H1 (cell line): ENCODE results near the gene INPPL1. TPM values are rescaled to one million over a fixed set of nuclear protein-coding genes. Genes with fewer than 3 reads are reported as not detected.

Experiments used
- CTCF ChIA-PET: fragments of 300-600 bp; sonication (Branson Sonifier 250); formaldehyde crosslinking; loops from one replicate; lab custom pipeline; 2021; ENCODE audit not compliant: partially characterized antibody; lab: Charles Lee
- POLR2A ChIA-PET: fragments of 300-600 bp; sonication (Branson Sonifier 250); formaldehyde crosslinking; loops from one replicate; lab custom pipeline; 2021; ENCODE audit warnings: inconsistent platforms; ENCODE audit not compliant: partially characterized antibody; lab: Charles Lee
- DNase-seq, 2 experiments: peaks; one replicate each; pipeline versions ENCODE4 v3.0.0 to v3.0.0-alpha.2; 2010 to 2022; ENCODE audit warnings: low spot score in 2 of 2, low read depth in 1 of 2, mixed read lengths in 1 of 2
- FAIRE-seq: peaks from 2 replicates; lab custom pipeline; 2011; peaks lifted over from hg19 to GRCh38; lab: Jason Lieb, UNC
- H2AFZ ChIP-seq: 2 replicates; pipeline ENCODE4 v1.8.1; 2012; ENCODE audit warnings: low read length, inconsistent platforms
- H2AK5ac ChIP-seq: 2 replicates; pipeline ENCODE4 v1.6.1; 2013; ENCODE audit warnings: low read depth, low read length
- H2BK120ac ChIP-seq: replicated peaks from 2 replicates; pipeline ENCODE3; 2013; ENCODE audit warnings: low read depth, low read length, inconsistent platforms
- H2BK12ac ChIP-seq: 2 replicates; pipeline ENCODE4 v1.6.1; 2013; ENCODE audit warnings: low read depth, low read length
- H2BK15ac ChIP-seq: 2 replicates; pipeline ENCODE4 v1.6.1; 2013; ENCODE audit warnings: low read length
- H2BK20ac ChIP-seq: 2 replicates; pipeline ENCODE4 v1.6.1; 2013; ENCODE audit warnings: low read length
- H2BK5ac ChIP-seq: 2 replicates; pipeline ENCODE4 v1.6.1; 2013; ENCODE audit warnings: low read depth, low read length
- H3K14ac ChIP-seq: 2 replicates; pipeline ENCODE4 v1.6.1; 2013; ENCODE audit warnings: inconsistent platforms; ENCODE audit not compliant: insufficient read length
- H3K18ac ChIP-seq: 2 replicates; pipeline ENCODE4 v1.6.1; 2013; ENCODE audit warnings: low read length; ENCODE audit errors: extremely low read depth
- H3K23ac ChIP-seq: 2 replicates; pipeline ENCODE4 v1.6.1; 2013; ENCODE audit warnings: inconsistent platforms; ENCODE audit not compliant: insufficient read length
- H3K23me2 ChIP-seq: 2 replicates; pipeline ENCODE4 v1.6.1; 2013; ENCODE audit warnings: low read depth, low read length
- H3K27ac ChIP-seq: 2 replicates; pipeline ENCODE4 v1.6.1; 2011; ENCODE audit warnings: low read depth, low read length, inconsistent platforms
- H3K27me3 ChIP-seq, 4 experiments: replicated peaks in 1 of 4; 1 replicate in 1 of 4; 2 replicates in 3 of 4; pipeline versions ENCODE4 v1.6.1 to v1.8.1; 2011 to 2013; ENCODE audit warnings: low read length in 3 of 4, mild to moderate bottlenecking in 3 of 4, inconsistent platforms in 2 of 4, mixed read lengths in 2 of 4, moderate library complexity in 1 of 4; ENCODE audit not compliant: control insufficient read depth in 3 of 4, insufficient read depth in 3 of 4; ENCODE audit errors: extremely low read depth in 1 of 4
- H3K36me3 ChIP-seq, 4 experiments: 2 replicates each; pipeline versions ENCODE4 v1.6.1 to v1.8.1; 2011 to 2013; ENCODE audit warnings: mild to moderate bottlenecking in 4 of 4, low read length in 3 of 4, moderate library complexity in 2 of 4, control low read depth in 1 of 4, inconsistent platforms in 1 of 4; ENCODE audit not compliant: insufficient read depth in 4 of 4, control insufficient read depth in 2 of 4
- H3K4ac ChIP-seq: replicated peaks from 2 replicates; pipeline ENCODE3; 2013; ENCODE audit warnings: low read length, low read depth, mixed read lengths, inconsistent platforms; ENCODE audit not compliant: insufficient read length
- H3K4me1 ChIP-seq, 4 experiments: replicated peaks in 1 of 4; 1 replicate in 1 of 4; 2 replicates in 3 of 4; pipeline versions ENCODE4 v1.6.1 to v1.8.1; 2011 to 2013; ENCODE audit warnings: low read length in 3 of 4, inconsistent platforms in 2 of 4, mixed read lengths in 1 of 4; ENCODE audit not compliant: insufficient read depth in 4 of 4, control insufficient read depth in 3 of 4
- H3K4me2 ChIP-seq, 2 experiments: 2 replicates each; pipeline versions ENCODE4 v1.6.1 to v1.8.1; 2011 to 2013; ENCODE audit warnings: low read depth in 2 of 2, low read length in 2 of 2, control low read depth in 1 of 2, inconsistent platforms in 1 of 2, mild to moderate bottlenecking in 1 of 2; ENCODE audit not compliant: insufficient read depth in 1 of 2
- H3K4me3 ChIP-seq, 4 experiments: fragments of 200-600, 300-600 bp in 1 of 4; sonication (generic), shearing (Covaris generic), sonication (Bioruptor Twin) in 1 of 4; 2 replicates each; pipeline versions ENCODE4 v1.5.1 to v1.8.1; 2011 to 2016; ENCODE audit warnings: low read length in 4 of 4, low read depth in 3 of 4, control low read depth in 2 of 4, inconsistent platforms in 2 of 4, mild to moderate bottlenecking in 2 of 4, mixed read lengths in 1 of 4, moderate library complexity in 1 of 4; ENCODE audit not compliant: insufficient read depth in 2 of 4; ENCODE audit errors: extremely low read depth in 1 of 4
- H3K56ac ChIP-seq: replicated peaks from 2 replicates; pipeline ENCODE3; 2013; ENCODE audit warnings: low read depth, mild to moderate bottlenecking, mixed read lengths, low read length, inconsistent platforms; ENCODE audit not compliant: insufficient read length
- H3K79me1 ChIP-seq: 2 replicates; pipeline ENCODE4 v1.6.1; 2013; ENCODE audit warnings: low read depth, low read length, control low read depth
- H3K79me2 ChIP-seq, 2 experiments: 2 replicates each; pipeline versions ENCODE4 v1.6.1 to v1.8.1; 2012 to 2013; ENCODE audit warnings: low read length in 2 of 2, mild to moderate bottlenecking in 2 of 2, inconsistent platforms in 1 of 2; ENCODE audit not compliant: insufficient read depth in 2 of 2, control insufficient read depth in 1 of 2
- H3K9ac ChIP-seq, 4 experiments: replicated peaks in 1 of 4; 1 replicate in 1 of 4; 2 replicates in 3 of 4; pipeline versions ENCODE4 v1.6.1 to v1.8.1; 2011 to 2013; ENCODE audit warnings: low read depth in 3 of 4, low read length in 3 of 4, control low read depth in 2 of 4, mild to moderate bottlenecking in 2 of 4, moderate library complexity in 2 of 4, inconsistent platforms in 1 of 4; ENCODE audit errors: extremely low read depth in 1 of 4
- H3K9me3 ChIP-seq, 2 experiments: 2 replicates each; pipeline versions ENCODE4 v1.6.1 to v1.8.1; 2012 to 2013; ENCODE audit warnings: mild to moderate bottlenecking in 2 of 2, moderate library complexity in 2 of 2, control low read depth in 1 of 2, inconsistent platforms in 1 of 2, low read depth in 1 of 2, low read length in 1 of 2, mixed read lengths in 1 of 2; ENCODE audit not compliant: insufficient read depth in 2 of 2
- H4K20me1 ChIP-seq, 2 experiments: replicated peaks in 1 of 2; 2 replicates each; pipeline versions ENCODE3 to v1.8.1; 2011 to 2013; ENCODE audit warnings: inconsistent platforms in 2 of 2, low read length in 2 of 2, mild to moderate bottlenecking in 1 of 2; ENCODE audit not compliant: insufficient read depth in 2 of 2, control insufficient read depth in 1 of 2
- H4K5ac ChIP-seq: 2 replicates; pipeline ENCODE4 v1.6.1; 2013; ENCODE audit warnings: low read length, low read depth, mixed read lengths, inconsistent platforms; ENCODE audit not compliant: insufficient read length
- H4K8ac ChIP-seq: 2 replicates; pipeline ENCODE4 v1.8.0; 2013; ENCODE audit warnings: mild to moderate bottlenecking, moderate library complexity, low read length, inconsistent platforms; ENCODE audit not compliant: insufficient read depth; ENCODE audit errors: extremely low read depth
- H4K91ac ChIP-seq: replicated peaks from 2 replicates; pipeline ENCODE3; 2013; ENCODE audit warnings: low read length, mixed read lengths, inconsistent platforms; ENCODE audit not compliant: insufficient read length
- TEAD4 ChIP-seq: IDR thresholded peaks from 2 replicates; pipeline ENCODE4 v1.6.1; 2012; ENCODE audit warnings: low read depth, low read length, inconsistent platforms, mixed read lengths
- WGBS, 2 experiments: shearing (Covaris generic) in 1 of 2; methylation state at CpG; one replicate each; pipeline versions ENCODE4 v1.1.6 to v1.1.7; 2013 to 2015; ENCODE audit warnings: low lambda C conversion rate in 2 of 2, mixed read lengths in 2 of 2, inconsistent platforms in 1 of 2, low coverage in 1 of 2, missing lambda C conversion rate in 1 of 2; ENCODE audit not compliant: insufficient replicate concordance in 2 of 2, insufficient coverage in 1 of 2, insufficient read length in 1 of 2; ENCODE audit errors: extremely low coverage in 1 of 2, missing lambda C conversion rate in 1 of 2; 5-methylcytosine and 5-hydroxymethylcytosine counted together
- polyA plus RNA-seq, 7 experiments: library from polyadenylated mRNA; depleted of rRNA in 3 of 7; stranded (reverse) in 5 of 7; unstranded in 2 of 7; fragments of >200 nt in 5 of 7; fragments of 200-250 nt in 2 of 7; gene quantifications; 1 replicate in 5 of 7; 2 replicates in 1 of 7; 4 replicates in 1 of 7; pipeline versions ENCODE4 v1.2.1 to v1.2.3, GENCODE V29; 2011 to 2013; ENCODE audit warnings: missing spikeins in 2 of 7, mixed read lengths in 2 of 7
- total RNA-seq: library from RNA; stranded (reverse); fragmentation: NEBNext Ultra II Directional; extraction: Animal tissue kit (Norgen Biotek cat#: 25700); gene quantifications from 2 replicates; pipeline ENCODE4 v1.2.1, GENCODE V29; 2021

Gene INPPL1
- total and polyA plus RNA-seq, 2 of the 8 experiments (the other 6 are each of a cell fraction or from before 2014, with no cell fraction given) = 54.5 to 79.5 TPM

DNA sequence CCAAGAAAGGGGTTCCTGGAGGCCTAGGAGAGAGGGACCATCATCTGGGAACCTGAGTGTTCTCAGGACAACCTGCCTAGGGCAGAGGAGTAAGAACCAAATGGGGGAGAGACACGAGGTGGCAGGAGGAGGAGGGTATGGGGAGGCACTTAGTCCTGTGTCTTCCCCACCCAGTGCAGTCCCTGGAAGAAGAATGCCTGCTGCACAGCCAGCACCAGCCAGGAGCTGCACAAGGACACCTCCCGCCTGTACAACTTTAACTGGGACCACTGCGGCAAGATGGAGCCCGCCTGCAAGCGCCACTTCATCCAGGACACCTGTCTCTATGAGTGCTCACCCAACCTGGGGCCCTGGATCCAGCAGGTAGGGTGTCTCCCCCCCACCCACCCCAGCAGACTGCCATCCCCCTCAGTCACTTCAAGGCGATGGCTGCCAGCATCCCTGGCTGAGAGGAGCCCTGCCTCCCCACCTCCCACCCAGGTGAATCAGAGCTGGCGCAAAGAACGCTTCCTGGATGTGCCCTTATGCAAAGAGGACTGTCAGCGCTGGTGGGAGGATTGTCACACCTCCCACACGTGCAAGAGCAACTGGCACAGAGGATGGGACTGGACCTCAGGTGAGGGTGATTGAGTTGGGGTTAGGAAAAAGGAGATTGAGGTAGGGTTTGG is 3.7 kb upstream of the INPPL1 start:
- no peak overlapping the region for H3K27ac ChIP-seq
- H3K4me3 ChIP-seq = no peak overlapping the region
- H3K27me3 ChIP-seq = no peaks in the 10 kb centered on the region; a peak in 2 of 7 replicates
- H3K4me2 ChIP-seq = no peak overlapping the region
- no peak overlapping the region for H2AFZ ChIP-seq
- no peak overlapping the region for H2BK12ac ChIP-seq
- no peak overlapping the region for H2BK5ac ChIP-seq
- H3K23ac ChIP-seq = no peak overlapping the region
- H2BK20ac ChIP-seq = no peak overlapping the region
- no peaks in the 10 kb centered on the region for H3K36me3 ChIP-seq
- peaks cover 15% of the 10 kb centered on the region for H3K23me2 ChIP-seq
- H3K4ac ChIP-seq = no peak overlapping the region
- 87% methylated on average over 10 of the region's 10 CpGs; no CpG with 5 or more reads in 1 of the 2 experiments for WGBS, 2 experiments
- H2AK5ac ChIP-seq = no peak overlapping the region
- H2BK15ac ChIP-seq = no peak overlapping the region; the same call in 1 of the 2 replicates
- no peak for TF ChIP-seq TEAD4
- CTCF ChIA-PET = interaction anchor here (1.0 to 2.1 kb wide), 4 partner anchors 9 to 106 kb away, joined by 3 to 9 read pairs (median 4); no protein-coding TSS in a partner anchor
- no peak overlapping the region for H3K56ac ChIP-seq
- peaks cover 3% of the 10 kb centered on the region for H3K79me1 ChIP-seq
- no peak overlapping the region for H3K9ac ChIP-seq
- H3K18ac ChIP-seq = no peak overlapping the region
- H2BK120ac ChIP-seq = no peak overlapping the region
- no peak for DNase-seq
- no peak overlapping the region for H4K91ac ChIP-seq
- peaks cover 0 to 9% of the 10 kb centered on the region in 2 experiments; a peak in 2 of 4 replicates for H3K79me2 ChIP-seq
- H3K4me1 ChIP-seq = peaks cover 9 to 11% (median 10%) of the 10 kb centered on the region in 4 experiments; a peak in 6 of 7 replicates
- H4K8ac ChIP-seq = no peak overlapping the region
- H4K20me1 ChIP-seq = peaks cover 0 to 3% of the 10 kb centered on the region in 2 experiments
- H3K9me3 ChIP-seq = no peaks in the 10 kb centered on the region
- no peak overlapping the region for H4K5ac ChIP-seq
- no peak for FAIRE-seq
- H3K14ac ChIP-seq = no peak overlapping the region
- POLR2A ChIA-PET = interaction anchor here (0.9 to 9.9 kb wide), 2 partner anchors 12 to 17 kb away, joined by 4 to 160 read pairs; no protein-coding TSS in a partner anchor
